Ectodermal cell (in vitro differentiated cells): ENCODE results near the gene PLG.
"Not testable (repeated sequence)": the region's sequence is repeated elsewhere in the genome, so short reads cannot be mapped to it uniquely, and the experiment has no call there.

Experiments used
- H3K27ac ChIP-seq: 2 replicates; pipeline ENCODE4 v1.7.0; 2013; ENCODE audit warnings: mild to moderate bottlenecking, low read depth, low read length; ENCODE audit not compliant: insufficient read depth, poor library complexity, severe bottlenecking
- H3K27me3 ChIP-seq: 2 replicates; pipeline ENCODE4 v1.7.0; 2013; ENCODE audit warnings: mild to moderate bottlenecking, low read length; ENCODE audit not compliant: insufficient read depth, control insufficient read depth, poor library complexity, severe bottlenecking
- H3K36me3 ChIP-seq: one replicate; pipeline ENCODE4 v1.7.0; 2013; ENCODE audit warnings: low read length; ENCODE audit not compliant: control insufficient read depth, insufficient read depth
- H3K4me1 ChIP-seq: one replicate; pipeline ENCODE4 v1.7.0; 2013; ENCODE audit warnings: low read length; ENCODE audit not compliant: control insufficient read depth, insufficient read depth
- H3K4me3 ChIP-seq: 2 replicates; pipeline ENCODE4 v1.7.0; 2013; ENCODE audit warnings: low read depth, low read length, control low read depth; ENCODE audit not compliant: insufficient read depth
- H3K9me3 ChIP-seq: 2 replicates; pipeline ENCODE4 v1.7.0; 2013; ENCODE audit warnings: mild to moderate bottlenecking, low read length, moderate library complexity; ENCODE audit not compliant: control insufficient read depth
- WGBS, 2 experiments: methylation state at CpG; one replicate each; pipeline ENCODE4 v1.1.7; 2013; ENCODE audit warnings: missing lambda C conversion rate in 2 of 2; 5-methylcytosine and 5-hydroxymethylcytosine counted together

Gene PLG

GRCh38 chr6:160768101-160768500 is 66.1 kb downstream of the PLG start:
- H3K4me3 ChIP-seq: no peak overlapping the region
- WGBS, 2 experiments: 92% methylated on average over 8 of the region's 8 CpGs
- H3K9me3 ChIP-seq: no peaks in the 10 kb centered on the region
- peaks cover 13% of the 10 kb centered on the region for H3K27me3 ChIP-seq
- H3K4me1 ChIP-seq: no peaks in the 10 kb centered on the region
- H3K36me3 ChIP-seq: no peaks in the 10 kb centered on the region
- H3K27ac ChIP-seq: no peak overlapping the region

- H3K4me3 ChIP-seq: no peak overlapping the region
- no peaks in the 10 kb centered on the region for H3K9me3 ChIP-seq
- no peaks in the 10 kb centered on the region for H3K27me3 ChIP-seq
- no peaks in the 10 kb centered on the region for H3K4me1 ChIP-seq
- H3K27ac ChIP-seq: no peak overlapping the region
- no peaks in the 10 kb centered on the region for H3K36me3 ChIP-seq
- 84 to 97% methylated on average over 1 to 3 of the region's 4 CpGs for WGBS, 2 experiments
Observed at GRCh38 chr6:160774399-160774798, 72.4 kb downstream of the PLG start.

GRCh38 chr6:160775792-160776580 is 73.9 kb downstream of the PLG start:
- Histone ChIP-seq H3K4me3 (no peak overlapping the region), H3K9me3 (no peaks in the 10 kb centered on the region), H3K4me1 (no peaks in the 10 kb centered on the region), H3K36me3 (no peaks in the 10 kb centered on the region), H3K27me3 (no peaks in the 10 kb centered on the region), H3K27ac (no peak overlapping the region)
- 75 to 83% methylated on average over 6 of the region's 6 CpGs for WGBS, 2 experiments

- not testable (repeated sequence) for H3K4me1 ChIP-seq, H3K36me3 ChIP-seq, H3K27me3 ChIP-seq, H3K27ac ChIP-seq, H3K4me3 ChIP-seq, H3K9me3 ChIP-seq
- WGBS, 2 experiments: 96 to 97% methylated on average over 6 of the region's 6 CpGs
Observed at GRCh38 chr6:160779095-160779494, 77.1 kb downstream of the PLG start.

GRCh38 chr6:160780656-160781055 is 78.6 kb downstream of the PLG start:
- H3K27me3 ChIP-seq, H3K4me1 ChIP-seq, H3K36me3 ChIP-seq, H3K4me3 ChIP-seq, H3K9me3 ChIP-seq, H3K27ac ChIP-seq: not testable (repeated sequence)
- 92 to 99% methylated on average over 3 of the region's 3 CpGs for WGBS, 2 experiments

GRCh38 chr6:160781298-160781697 is 79.3 kb downstream of the PLG start:
- H3K4me1 ChIP-seq: no peaks in the 10 kb centered on the region
- H3K4me3 ChIP-seq: no peak overlapping the region
- no peaks in the 10 kb centered on the region for H3K27me3 ChIP-seq
- H3K27ac ChIP-seq: no peak overlapping the region
- 90 to 91% methylated on average over 4 of the region's 4 CpGs for WGBS, 2 experiments
- H3K9me3 ChIP-seq: no peaks in the 10 kb centered on the region
- no peaks in the 10 kb centered on the region for H3K36me3 ChIP-seq

- no peaks in the 10 kb centered on the region for H3K36me3 ChIP-seq
- H3K27me3 ChIP-seq: no peaks in the 10 kb centered on the region
- no peak overlapping the region for H3K4me3 ChIP-seq
- no peaks in the 10 kb centered on the region for H3K9me3 ChIP-seq
- WGBS, 2 experiments: 100% methylated on average over 1 of the region's 1 CpG; no CpG with 5 or more reads in 1 of the 2 experiments
- no peaks in the 10 kb centered on the region for H3K4me1 ChIP-seq
- H3K27ac ChIP-seq: no peak overlapping the region
Observed at GRCh38 chr6:160782228-160782627, 80.2 kb downstream of the PLG start.

GRCh38 chr6:160783741-160784140 is 81.7 kb downstream of the PLG start:
- H3K27me3 ChIP-seq: no peaks in the 10 kb centered on the region
- WGBS, 2 experiments: 76 to 78% methylated on average over 7 of the region's 7 CpGs
- H3K36me3 ChIP-seq: no peaks in the 10 kb centered on the region
- no peaks in the 10 kb centered on the region for H3K4me1 ChIP-seq
- H3K27ac ChIP-seq: no peak overlapping the region
- H3K4me3 ChIP-seq: no peak overlapping the region
- no peaks in the 10 kb centered on the region for H3K9me3 ChIP-seq

GRCh38 chr6:160788126-160788525 is 86.1 kb downstream of the PLG start:
- not testable (repeated sequence) for H3K27ac ChIP-seq, H3K27me3 ChIP-seq, H3K4me1 ChIP-seq, H3K4me3 ChIP-seq, H3K36me3 ChIP-seq, H3K9me3 ChIP-seq
- WGBS, 2 experiments: 93 to 96% methylated on average over 2 to 3 of the region's 3 CpGs

- Histone ChIP-seq H3K9me3 (no peaks in the 10 kb centered on the region), H3K4me3 (no peak overlapping the region), H3K27ac (no peak overlapping the region), H3K27me3 (no peaks in the 10 kb centered on the region), H3K36me3 (no peaks in the 10 kb centered on the region), H3K4me1 (no peaks in the 10 kb centered on the region)
- WGBS, 2 experiments: 80 to 82% methylated on average over 4 of the region's 4 CpGs
Observed at GRCh38 chr6:160788806-160789205, 86.8 kb downstream of the PLG start.
